Right lobe of liver (tissue), 4 donors: ENCODE data around the gene CACNA1S.

Source experiments
- POLR2A ChIP-seq: fragments of 450-650 bp; IDR thresholded peaks from one replicate; pipeline ENCODE4 v1.6.1; 2017; ENCODE audit warnings: antibody characterized with exemption, mild to moderate bottlenecking
- TF ChIP-seq, protein P1 (sequence below), 4 donors: fragments of 200-600 bp in 3 of 4; fragments of 450-650 bp in 1 of 4; IDR thresholded peaks; one replicate each; pipeline versions ENCODE4 v1.5.1 to v1.8.0; 2016 to 2022; ENCODE audit warnings: antibody characterized with exemption in 4 of 4, mild to moderate bottlenecking in 2 of 4
- donor health status: DM: no; HTN: no; CAD: no.
- donor health status: DM: no; HTN: no; CAD: no.
- donor health status: DM: no; HTN: yes; CAD: no.

- TF ChIP-seq, protein P1, sequence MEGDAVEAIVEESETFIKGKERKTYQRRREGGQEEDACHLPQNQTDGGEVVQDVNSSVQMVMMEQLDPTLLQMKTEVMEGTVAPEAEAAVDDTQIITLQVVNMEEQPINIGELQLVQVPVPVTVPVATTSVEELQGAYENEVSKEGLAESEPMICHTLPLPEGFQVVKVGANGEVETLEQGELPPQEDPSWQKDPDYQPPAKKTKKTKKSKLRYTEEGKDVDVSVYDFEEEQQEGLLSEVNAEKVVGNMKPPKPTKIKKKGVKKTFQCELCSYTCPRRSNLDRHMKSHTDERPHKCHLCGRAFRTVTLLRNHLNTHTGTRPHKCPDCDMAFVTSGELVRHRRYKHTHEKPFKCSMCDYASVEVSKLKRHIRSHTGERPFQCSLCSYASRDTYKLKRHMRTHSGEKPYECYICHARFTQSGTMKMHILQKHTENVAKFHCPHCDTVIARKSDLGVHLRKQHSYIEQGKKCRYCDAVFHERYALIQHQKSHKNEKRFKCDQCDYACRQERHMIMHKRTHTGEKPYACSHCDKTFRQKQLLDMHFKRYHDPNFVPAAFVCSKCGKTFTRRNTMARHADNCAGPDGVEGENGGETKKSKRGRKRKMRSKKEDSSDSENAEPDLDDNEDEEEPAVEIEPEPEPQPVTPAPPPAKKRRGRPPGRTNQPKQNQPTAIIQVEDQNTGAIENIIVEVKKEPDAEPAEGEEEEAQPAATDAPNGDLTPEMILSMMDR (IDR thresholded peaks at IDR 0.05) = peak; percentile 28 to 54 (median 40)
- TF ChIP-seq POLR2A = no peak
These were observed 7.3 kb upstream of the CACNA1S start for GRCh38 chr1:201119206-201120197.
